CD4-positive, alpha-beta T cell treated with Interleukin-1 beta for 1 hour (primary cell): Measurements from ENCODE around the gene CCDC81.
"Not testable (repeated sequence)": the region's sequence is repeated elsewhere in the genome, so short reads cannot be mapped to it uniquely, and the experiment has no call there.

Experiments
- DNase-seq, 2 donors: peaks; one replicate each; pipeline ENCODE4 v3.0.0-alpha.2; 2020 to 2022

The CCDC81 gene

DNA sequence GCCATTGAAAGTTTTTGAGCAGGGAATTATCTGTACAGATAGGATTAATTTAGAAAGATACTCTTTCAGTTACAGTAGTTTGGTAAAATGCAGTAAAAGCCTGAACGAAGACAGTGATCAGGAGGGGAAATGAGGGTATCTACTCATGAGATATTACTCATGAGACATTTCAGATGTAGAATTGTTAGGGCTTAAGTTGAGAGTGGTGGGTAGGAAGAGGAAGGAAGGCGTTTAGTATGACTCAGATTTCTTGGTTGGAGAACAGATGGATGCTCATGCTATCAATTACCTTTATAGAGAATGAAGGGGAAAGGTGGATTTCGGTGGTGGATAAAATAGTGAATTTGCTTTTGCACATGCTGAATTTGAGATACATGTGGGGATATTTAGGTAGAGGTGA is 15.8 kb downstream of the CCDC81 start:
- no peak for DNase-seq

DNA sequence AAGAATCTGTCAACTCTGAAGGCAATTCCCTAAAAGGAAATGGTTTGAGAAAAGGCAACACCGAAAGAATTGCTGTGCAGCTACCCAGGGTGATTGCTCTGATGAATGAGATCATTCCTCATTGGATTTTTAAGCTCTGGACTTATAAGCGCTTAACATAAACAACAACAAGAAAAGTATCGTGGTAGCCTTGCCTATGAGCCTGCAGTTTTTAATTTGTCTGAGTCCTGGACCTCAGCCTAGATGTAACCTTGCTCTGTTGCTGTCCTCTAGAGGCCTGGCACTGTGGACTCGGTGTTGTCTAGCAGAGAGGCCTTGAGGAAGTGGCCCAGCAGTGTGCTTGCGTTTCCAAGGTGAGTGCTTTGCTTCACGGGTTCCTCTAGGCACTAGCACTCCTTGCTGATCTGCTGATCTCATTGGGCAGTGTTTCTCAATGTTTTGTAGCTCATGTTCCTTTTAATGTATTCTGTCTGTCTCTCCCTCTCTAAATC is 20.4 kb downstream of the CCDC81 start:
- no peak for DNase-seq

DNA sequence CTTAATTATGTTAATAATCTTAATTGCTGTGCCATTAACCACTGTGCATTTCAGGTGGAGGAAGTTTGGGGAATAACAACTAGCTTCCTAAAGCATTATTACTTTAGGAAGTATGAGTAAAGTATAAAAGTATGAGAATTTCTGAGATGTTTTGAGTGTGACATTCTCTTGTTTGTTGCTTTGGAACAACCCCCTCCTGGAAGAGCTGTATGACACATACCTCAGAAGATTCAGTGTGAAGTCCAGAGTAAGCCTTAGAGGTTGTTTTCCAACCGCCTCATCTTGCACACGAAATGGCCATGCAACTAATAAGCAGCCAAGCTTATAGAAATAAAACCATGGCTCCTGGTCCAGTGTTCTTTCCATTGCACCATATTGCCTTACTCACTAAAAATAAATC is 21.7 kb downstream of the CCDC81 start:
- DNase-seq: no peak

DNA sequence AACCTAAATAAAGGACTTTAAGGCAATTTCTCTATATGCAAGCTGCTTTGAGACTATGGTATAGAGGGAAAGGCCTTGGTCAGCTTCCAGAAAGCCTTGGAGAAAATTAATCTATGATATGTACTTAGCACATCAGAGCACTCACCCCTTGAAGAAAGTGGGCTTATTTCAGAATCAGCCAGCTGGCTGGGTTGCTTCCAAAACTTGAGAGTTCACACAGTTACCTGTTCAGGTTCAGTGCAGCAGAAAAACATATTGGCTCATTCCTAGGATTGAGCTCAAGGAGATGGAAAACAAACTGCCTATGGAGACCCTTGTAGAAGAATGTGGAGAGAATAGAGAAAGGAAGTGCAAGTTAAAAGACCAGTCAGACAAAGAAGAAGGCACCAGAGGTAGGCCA is 22.7 kb downstream of the CCDC81 start:
- no peak for DNase-seq

DNA sequence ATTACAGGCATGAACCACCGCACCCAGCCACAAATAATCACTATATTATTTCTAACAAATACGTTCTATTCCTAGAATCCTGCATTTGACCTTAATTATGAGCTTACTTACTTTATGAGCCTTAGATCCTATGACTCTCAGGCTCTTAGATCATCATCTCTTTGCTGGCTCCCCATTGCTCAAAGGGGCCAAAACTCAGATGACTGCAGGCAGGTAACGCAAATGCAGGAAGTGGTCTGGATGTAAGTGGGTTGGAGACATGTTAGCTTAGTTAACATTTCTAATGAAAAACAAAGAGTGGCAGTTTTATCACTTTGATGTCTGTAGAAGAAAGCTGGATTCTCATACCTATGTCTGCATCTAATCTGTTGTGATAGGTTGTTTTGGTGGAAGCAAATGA is 23.4 kb downstream of the CCDC81 start:
- no peak for DNase-seq

- no peak for DNase-seq
Observed at GRCh38 chr11:86403458-86403857, 28.8 kb downstream of the CCDC81 start.

DNA sequence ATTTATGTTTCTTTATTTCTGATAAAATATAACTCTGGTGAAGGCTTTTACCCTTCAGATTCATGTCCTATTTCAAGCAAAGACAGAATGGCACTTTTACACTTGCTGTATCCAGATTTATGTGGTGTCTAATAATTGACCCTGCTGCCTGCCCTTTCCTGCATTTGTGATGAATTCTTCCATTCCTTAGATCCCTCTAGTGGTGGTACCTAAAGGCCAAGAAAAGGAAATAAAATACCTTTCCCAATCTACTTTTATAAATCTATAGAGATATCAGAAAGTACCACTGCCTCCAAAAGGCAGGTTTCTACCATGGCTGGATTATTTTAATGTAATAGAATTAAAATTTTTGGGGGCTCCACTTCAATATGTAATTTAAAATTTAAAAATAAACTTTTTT is 34.2 kb downstream of the CCDC81 start:
- no peak for DNase-seq

DNA sequence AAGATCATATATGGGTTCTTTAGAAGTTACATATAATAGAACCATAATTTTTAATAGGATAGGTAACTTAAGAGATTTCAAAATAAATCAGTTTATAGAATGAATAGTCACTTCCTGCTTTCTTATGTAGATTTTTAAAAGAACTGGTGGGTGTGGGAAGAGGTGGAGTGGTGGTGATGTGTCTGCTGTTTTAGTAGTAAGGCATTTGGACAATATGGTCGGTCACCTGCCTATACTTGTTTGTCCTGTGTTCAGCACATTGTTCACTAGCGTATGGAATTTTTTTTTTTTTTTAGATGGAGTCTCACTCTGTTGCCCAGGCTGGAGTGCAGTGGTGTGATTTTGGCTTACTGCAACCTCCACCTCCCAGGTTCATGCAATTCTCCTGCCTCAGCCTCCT is 39.3 kb downstream of the CCDC81 start:
- DNase-seq: no peak

DNA sequence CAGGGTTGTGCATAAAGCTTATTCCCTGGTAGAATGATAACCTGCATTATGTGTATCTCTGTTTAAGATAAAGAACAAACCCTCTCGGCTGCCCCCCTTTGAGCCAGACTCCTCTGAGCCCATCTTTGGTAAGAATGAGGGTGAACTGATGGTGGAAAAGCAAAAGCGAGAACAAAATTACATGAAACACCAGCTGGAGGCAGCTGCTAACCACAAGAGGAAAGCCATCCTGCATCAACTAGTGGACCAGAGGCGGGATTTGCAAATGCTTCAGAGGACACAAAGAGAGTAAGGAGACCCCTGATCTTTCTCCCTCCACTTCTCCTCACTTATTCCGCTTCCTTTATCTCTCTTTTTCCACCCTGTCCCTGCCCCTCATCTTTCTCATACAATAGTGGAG is 40.3 kb downstream of the CCDC81 start:
- DNase-seq: no peak

DNA sequence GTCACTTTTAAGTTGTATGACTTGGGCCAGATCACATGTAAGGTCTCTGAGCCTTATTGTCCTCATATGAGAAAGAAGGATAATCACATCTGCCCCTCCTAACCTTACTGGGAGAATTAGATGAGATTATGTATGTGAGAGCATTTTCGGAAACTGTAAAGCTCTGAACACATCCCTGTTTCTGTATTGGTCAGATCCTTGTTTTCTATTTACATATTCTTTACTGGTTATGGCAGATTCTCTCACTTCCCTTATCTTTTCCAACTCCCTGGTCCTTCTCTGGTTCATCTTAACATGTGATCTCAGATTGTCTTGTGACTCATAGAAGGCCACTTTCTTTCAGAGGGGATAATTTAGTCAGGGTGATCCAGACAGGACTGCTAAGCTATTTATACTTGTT is 41.8 kb downstream of the CCDC81 start:
- DNase-seq: no peak

GRCh38 chr11:86416951-86417350 is 42.3 kb downstream of the CCDC81 start:
- DNase-seq: not testable (repeated sequence)

GRCh38 chr11:86418106-86418505 is 43.4 kb downstream of the CCDC81 start:
- DNase-seq: no peak

DNA sequence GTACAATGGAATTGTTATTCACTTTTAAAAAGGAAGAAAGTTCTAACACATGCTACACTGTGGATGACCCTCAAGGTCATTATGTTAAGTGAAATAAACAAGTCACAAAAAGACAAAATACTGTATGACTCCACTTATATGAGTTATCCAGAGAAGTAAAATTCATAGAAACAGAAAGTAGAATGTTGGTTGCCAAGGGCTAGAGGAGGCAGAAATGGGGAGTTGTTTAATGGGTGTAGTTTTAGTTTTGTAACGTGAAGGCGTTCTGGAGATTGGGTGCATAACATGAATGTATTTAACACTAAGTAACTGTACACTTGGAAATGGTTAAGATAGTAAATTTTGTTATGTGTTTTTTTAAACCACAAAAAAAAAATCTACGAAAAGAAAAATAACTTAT is 43.8 kb downstream of the CCDC81 start:
- no peak for DNase-seq

GRCh38 chr11:86418917-86419316 is 44.2 kb downstream of the CCDC81 start:
- DNase-seq: no peak

GRCh38 chr11:86421946-86422345 is 47.3 kb downstream of the CCDC81 start:
- DNase-seq: no peak

DNA sequence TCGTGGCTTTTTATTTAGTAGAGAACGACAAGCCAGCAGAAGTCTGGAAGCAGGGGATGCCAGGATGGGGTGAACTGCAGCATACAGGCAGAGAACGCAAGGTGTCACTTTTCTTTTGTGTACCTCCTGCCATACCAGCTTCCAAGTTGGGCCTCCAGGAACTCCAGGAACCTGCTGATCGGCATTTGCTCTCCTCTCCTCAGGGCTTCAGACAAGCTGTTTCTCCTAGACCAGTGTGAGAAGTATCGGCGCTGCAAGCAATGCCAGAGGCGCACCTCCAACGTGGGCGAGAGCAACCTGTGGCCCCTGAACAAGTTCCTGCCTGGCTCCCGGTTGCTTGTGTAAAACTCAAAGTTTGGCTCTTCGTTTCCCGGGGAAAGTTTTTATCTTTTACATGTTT is 47.7 kb downstream of the CCDC81 start:
- no peak for DNase-seq

DNA sequence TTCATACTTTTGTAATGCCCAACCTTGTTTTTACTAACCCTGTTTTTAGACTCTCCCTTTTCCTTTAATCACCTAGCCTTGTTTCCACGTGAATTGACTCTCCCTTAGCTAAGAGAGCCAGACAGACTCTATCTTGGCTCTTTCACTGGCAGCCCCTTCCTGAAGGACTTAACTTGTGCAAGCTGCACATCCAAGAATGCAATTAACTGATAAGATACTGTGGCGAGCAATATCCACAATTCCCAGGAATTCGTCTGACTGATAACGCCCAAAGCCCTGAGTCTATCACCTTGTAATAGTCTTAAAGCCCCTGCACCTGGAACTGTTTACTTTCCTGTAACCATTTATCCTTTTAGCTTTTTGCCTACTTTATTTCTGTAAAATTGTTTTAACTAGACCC is 48.8 kb downstream of the CCDC81 start:
- not testable (repeated sequence) for DNase-seq

DNA sequence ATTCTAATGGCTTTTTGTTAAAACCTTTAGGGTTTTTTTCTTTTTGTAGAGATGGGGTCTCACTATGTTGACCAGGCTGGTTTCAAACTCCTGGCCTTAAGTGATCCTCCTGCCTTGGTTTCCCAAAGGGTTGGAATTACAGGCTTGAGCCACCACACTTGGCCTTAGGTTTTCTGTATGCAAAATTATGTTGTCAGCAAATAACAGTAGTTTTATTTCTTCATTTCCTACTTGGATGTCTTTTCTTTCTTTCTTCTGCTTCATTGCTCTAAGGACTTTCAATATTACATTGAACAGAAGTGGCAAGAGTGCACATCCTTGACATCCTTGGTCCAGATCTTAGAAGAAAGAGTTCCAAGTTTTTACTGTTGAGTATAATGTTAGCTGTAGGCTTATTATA is 52.8 kb downstream of the CCDC81 start:
- no peak for DNase-seq

DNA sequence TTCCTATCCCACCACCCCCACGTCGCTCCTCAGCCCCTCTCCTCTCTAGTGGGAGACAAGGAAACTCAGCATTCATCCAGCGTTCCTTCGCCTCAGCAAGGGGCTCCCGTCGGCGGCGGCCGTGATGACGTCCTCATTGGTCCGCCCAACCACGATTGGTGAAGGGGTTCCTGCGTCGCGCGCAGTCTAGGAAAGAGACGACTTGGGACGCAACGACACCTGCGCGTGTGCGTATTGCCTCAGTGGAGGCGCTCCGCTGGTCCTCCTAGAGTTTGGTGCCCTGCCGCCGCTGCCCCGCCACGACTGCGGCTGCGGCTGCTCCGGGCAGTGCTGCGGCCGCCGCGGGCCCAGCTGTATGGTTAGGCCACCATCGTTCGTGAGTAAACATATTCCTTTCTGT is 56.6 kb downstream of the CCDC81 start:
- no peak for DNase-seq

DNA sequence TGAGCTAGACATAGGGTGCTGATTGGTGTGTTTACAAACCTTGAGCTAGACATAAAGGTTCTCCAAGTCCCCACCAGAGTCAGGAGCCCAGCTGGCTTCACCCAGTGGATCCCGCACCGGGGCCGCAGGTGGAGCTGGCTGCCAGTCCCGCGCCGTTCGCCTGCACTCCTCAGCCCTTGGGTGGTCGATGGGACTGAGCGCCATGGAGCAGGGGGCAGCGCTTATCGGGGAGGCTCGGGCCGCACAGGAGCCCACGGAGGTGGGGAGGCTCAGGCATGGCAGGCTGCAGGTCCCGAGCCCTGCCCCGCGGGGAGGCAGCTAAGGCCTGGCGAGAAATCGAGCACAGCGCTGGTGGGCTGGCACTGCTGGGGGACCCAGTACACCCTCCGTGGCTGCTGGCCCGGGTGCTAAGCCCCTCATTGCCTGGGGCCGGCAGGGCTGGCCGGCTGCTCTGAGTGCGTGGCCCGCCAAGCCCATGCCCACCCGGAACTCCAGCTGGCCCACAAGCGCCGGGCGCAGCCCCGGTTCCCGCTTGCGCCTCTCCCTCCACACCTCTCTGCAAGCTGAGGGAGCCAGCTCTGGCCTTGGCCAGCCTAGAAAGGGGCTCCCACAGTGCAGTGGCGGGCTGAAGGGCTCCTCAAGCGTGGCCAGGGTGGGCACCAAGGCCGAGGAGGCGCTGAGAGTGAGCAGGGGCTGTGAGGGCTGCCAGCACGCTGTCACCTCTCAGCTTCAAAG is 58.8 kb downstream of the CCDC81 start:
- DNase-seq: not testable (repeated sequence)

DNA sequence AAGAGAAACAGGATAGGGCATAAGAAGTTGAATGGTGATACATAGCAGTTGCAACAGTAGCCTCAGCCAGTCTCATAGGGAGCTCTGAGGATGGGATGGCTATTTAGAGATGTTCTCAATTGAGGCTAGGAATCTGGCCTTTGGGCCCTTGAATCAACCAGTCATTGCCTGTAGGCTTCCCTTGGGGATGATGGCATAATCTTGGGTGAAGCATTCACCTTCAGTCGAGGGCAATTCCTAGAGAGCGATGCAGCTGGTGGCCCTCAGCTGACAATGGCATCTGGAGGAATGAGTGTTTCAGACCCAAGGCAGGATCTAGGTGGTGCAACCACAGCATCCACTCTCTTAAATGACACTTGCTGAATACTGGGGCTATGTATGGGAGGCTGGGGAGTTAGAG is 61.0 kb downstream of the CCDC81 start:
- DNase-seq: no peak

DNA sequence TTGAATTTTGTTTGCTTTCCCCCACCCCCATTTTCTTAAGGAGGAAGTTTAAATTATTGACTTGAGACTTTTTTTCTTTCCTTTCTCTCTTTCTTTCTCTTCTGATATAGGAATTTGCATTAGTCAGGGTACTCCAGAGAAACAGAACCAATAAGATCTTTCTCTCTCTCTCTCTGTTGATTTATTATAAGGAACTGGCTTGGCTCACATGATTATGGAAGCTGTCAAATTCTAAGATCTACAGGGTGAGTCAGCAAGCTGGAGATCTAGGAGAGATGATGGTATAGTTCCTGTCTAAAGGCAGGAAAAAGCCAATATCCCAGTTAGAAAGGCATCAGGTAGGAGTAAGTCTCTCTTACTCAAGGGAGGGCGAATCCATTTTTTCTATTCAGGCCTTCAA is 64.0 kb downstream of the CCDC81 start:
- no peak for DNase-seq

DNA sequence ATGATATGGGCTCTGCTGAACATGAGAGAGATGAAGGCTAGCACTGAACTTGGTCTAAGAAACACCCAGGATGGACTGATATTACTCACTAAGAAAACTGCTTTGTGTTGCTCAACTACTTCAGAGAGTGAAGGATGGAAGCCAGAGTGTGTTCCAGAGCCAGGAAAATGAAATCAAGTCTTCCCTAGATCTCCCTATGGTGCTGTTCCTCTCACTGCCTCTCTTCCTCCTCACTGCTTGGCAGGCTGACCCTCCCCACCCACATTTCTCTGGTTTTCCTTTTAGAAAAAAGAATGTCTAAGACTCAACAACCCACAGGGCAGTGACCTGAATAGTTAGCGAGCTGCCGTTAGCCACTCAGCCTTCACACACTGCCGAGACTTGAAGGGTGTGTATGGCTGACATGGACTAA is 65.6 kb downstream of the CCDC81 start:
- DNase-seq: no peak

GRCh38 chr11:86440843-86441242 is 66.2 kb downstream of the CCDC81 start:
- DNase-seq: no peak

DNA sequence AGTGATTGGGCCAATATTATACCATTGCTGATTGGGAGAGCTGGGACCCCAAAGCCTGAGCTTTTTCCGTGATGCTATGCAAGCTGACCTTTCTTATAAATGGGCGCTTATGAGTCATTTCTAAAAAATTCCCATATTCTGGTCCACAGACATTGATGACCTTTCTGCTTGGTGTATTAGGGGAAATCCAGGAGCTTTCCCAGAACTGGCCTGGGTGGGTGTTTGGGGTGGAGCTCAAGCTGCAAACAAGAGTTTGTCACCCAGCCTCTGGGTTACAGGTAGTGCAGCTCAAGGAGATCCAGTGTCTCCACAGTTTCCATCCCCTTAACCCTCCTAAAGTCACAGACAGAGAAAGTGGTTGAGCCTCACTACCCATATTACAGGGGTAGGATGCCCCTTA is 67.7 kb downstream of the CCDC81 start:
- no peak for DNase-seq
